Neural cell (in vitro differentiated cells): Measurements from ENCODE around the gene NOS1AP. TPM values are rescaled to one million over a fixed set of nuclear protein-coding genes. Genes with fewer than 3 reads are reported as not detected.
"Not testable (repeated sequence)": the region's sequence is repeated elsewhere in the genome, so short reads cannot be mapped to it uniquely, and the experiment has no call there.

ENCODE experiments used
- H2AFZ ChIP-seq: fragments of 200-600, 300-800 bp; sonication (generic), shearing (Covaris generic); 2 replicates; pipeline ENCODE4 v1.6.0; 2014; ENCODE audit warnings: low read depth, mild to moderate bottlenecking, antibody characterized with exemption, low read length, moderate library complexity
- H3F3A ChIP-seq: fragments of 200-600 bp; shearing (Covaris generic); 2 replicates; pipeline ENCODE4 v1.6.1; 2016; ENCODE audit warnings: mild to moderate bottlenecking, moderate library complexity, mixed read lengths, antibody characterized with exemption, low read length; ENCODE audit not compliant: insufficient read depth, poor library complexity, severe bottlenecking
- H3K27ac ChIP-seq: fragments of 200-600, 300-800 bp; sonication (generic), shearing (Covaris generic); 2 replicates; pipeline ENCODE4 v1.5.1; 2014; ENCODE audit warnings: mild to moderate bottlenecking, low read length, moderate library complexity
- H3K27me3 ChIP-seq: fragments of 300-800, 200-600 bp; sonication (generic), shearing (Covaris generic); 2 replicates; pipeline ENCODE4 v1.6.0; 2014; ENCODE audit warnings: mild to moderate bottlenecking, low read depth, low read length, moderate library complexity; ENCODE audit not compliant: insufficient read depth
- H3K36me3 ChIP-seq: fragments of 300-800, 200-600 bp; sonication (generic), shearing (Covaris generic); 2 replicates; pipeline ENCODE4 v1.5.1; 2014; ENCODE audit warnings: mild to moderate bottlenecking, antibody characterized with exemption, low read length, moderate library complexity; ENCODE audit not compliant: insufficient read depth
- H3K4me2 ChIP-seq: fragments of 300-800, 200-600 bp; sonication (generic), shearing (Covaris generic); 2 replicates; pipeline ENCODE4 v1.6.0; 2014; ENCODE audit warnings: mild to moderate bottlenecking, low read length
- H3K4me3 ChIP-seq: fragments of 300-800, 200-600 bp; sonication (generic), shearing (Covaris generic); 2 replicates; pipeline ENCODE4 v1.5.1; 2014; ENCODE audit warnings: mild to moderate bottlenecking, low read length, moderate library complexity
- H3K79me2 ChIP-seq: fragments of 200-600 bp; shearing (Covaris generic); replicated peaks from 2 replicates; pipeline ENCODE4 v1.6.0; 2014; ENCODE audit warnings: mild to moderate bottlenecking, low read length, moderate library complexity; ENCODE audit not compliant: insufficient read depth
- H3K9ac ChIP-seq: fragments of 300-800, 200-600 bp; sonication (generic), shearing (Covaris generic); 2 replicates; pipeline ENCODE4 v1.6.1; 2016; ENCODE audit warnings: mild to moderate bottlenecking, low read length, mixed read lengths
- H3K9me2 ChIP-seq: fragments of 200-600 bp; shearing (Covaris generic); 2 replicates; pipeline ENCODE4 v1.6.1; 2016; ENCODE audit warnings: mild to moderate bottlenecking, low read length, mixed read lengths; ENCODE audit not compliant: insufficient read depth
- H3K9me3 ChIP-seq: fragments of 200-600, 300-800 bp; sonication (generic), shearing (Covaris generic); 2 replicates; pipeline ENCODE4 v1.6.1; 2016; ENCODE audit warnings: mild to moderate bottlenecking, mixed run types, low read length, moderate library complexity, mixed read lengths
- H4K20me1 ChIP-seq: fragments of 200-600 bp; shearing (Covaris generic); 2 replicates; pipeline ENCODE4 v1.6.1; 2016; ENCODE audit warnings: mild to moderate bottlenecking, mixed run types; ENCODE audit not compliant: insufficient read depth
- CTCF ChIP-seq: fragments of 450-650 bp; IDR thresholded peaks from 2 replicates; pipeline ENCODE4 v1.5.1; 2014; ENCODE audit warnings: antibody characterized with exemption, mild to moderate bottlenecking, moderate library complexity; ENCODE audit not compliant: poor library complexity, severe bottlenecking
- EP300 ChIP-seq: fragments of 450-650 bp; conservative IDR thresholded peaks from 2 replicates; pipeline ENCODE4 v1.6.1; 2014; ENCODE audit warnings: antibody characterized with exemption, mild to moderate bottlenecking, moderate library complexity; ENCODE audit not compliant: poor library complexity, severe bottlenecking
- EZH2 ChIP-seq: fragments of 200-600, 300-800 bp; shearing (Covaris generic), sonication (generic); IDR thresholded peaks from 2 replicates; pipeline ENCODE4 v1.6.1; 2014; ENCODE audit warnings: antibody characterized with exemption, low read length, borderline replicate concordance, mild to moderate bottlenecking; ENCODE audit not compliant: insufficient read depth, poor library complexity, severe bottlenecking
- MXI1 ChIP-seq: fragments of 450-650 bp; conservative IDR thresholded peaks from 2 replicates; pipeline ENCODE4 v1.6.1; 2014; ENCODE audit warnings: antibody characterized with exemption, mild to moderate bottlenecking; ENCODE audit not compliant: poor library complexity, severe bottlenecking
- POLR2AphosphoS5 ChIP-seq: IDR thresholded peaks from 2 replicates; pipeline ENCODE4 v1.6.1; 2012
- RAD21 ChIP-seq: fragments of 450-650 bp; conservative IDR thresholded peaks from 2 replicates; pipeline ENCODE4 v1.6.1; 2014; ENCODE audit warnings: antibody characterized with exemption, mild to moderate bottlenecking, moderate library complexity
- REST ChIP-seq: IDR thresholded peaks from 2 replicates; pipeline ENCODE4 v1.6.1; 2012; ENCODE audit warnings: borderline replicate concordance
- SMC3 ChIP-seq: fragments of 450-650 bp; conservative IDR thresholded peaks from 2 replicates; pipeline ENCODE4 v1.6.1; 2014; ENCODE audit warnings: antibody characterized with exemption, mild to moderate bottlenecking, moderate library complexity; ENCODE audit not compliant: poor library complexity
- TAF1 ChIP-seq: IDR thresholded peaks from 2 replicates; pipeline ENCODE4 v1.6.1; 2012; ENCODE audit warnings: low read depth
- polyA plus RNA-seq: library from polyadenylated mRNA; depleted of rRNA; stranded (reverse); fragments of >200 nt; gene quantifications from 2 replicates; pipeline ENCODE4 v1.2.3, GENCODE V29; 2014

Gene NOS1AP
- polyA plus RNA-seq, 1 donor from 2014 or later, result 5.3 TPM

- no peak for TF ChIP-seq RAD21
- no peak for TF ChIP-seq EZH2
- TF ChIP-seq REST, result no peak
- no peak for TF ChIP-seq SMC3
- TF ChIP-seq TAF1, result no peak
- TF ChIP-seq EP300, result no peak
- TF ChIP-seq CTCF, result no peak
- no peak for TF ChIP-seq POLR2AphosphoS5
- TF ChIP-seq MXI1, result no peak
- H3K9ac ChIP-seq, result no peak overlapping the region
- no peak overlapping the region for H3K27ac ChIP-seq
These were observed 103.0 kb downstream of the NOS1AP start for GRCh38 chr1:162172311-162173102.

GRCh38 chr1:162173607-162174006 is 104.1 kb downstream of the NOS1AP start:
- H3K27ac ChIP-seq, H4K20me1 ChIP-seq, H3K27me3 ChIP-seq, H3K9me2 ChIP-seq, H3K9ac ChIP-seq, H2AFZ ChIP-seq, H3K4me2 ChIP-seq, H3K36me3 ChIP-seq, H3F3A ChIP-seq, H3K9me3 ChIP-seq, H3K4me3 ChIP-seq: not testable (repeated sequence)
- H3K79me2 ChIP-seq, result peaks cover 22% of the 10 kb centered on the region

More at GRCh38 chr1:162172311-162173102, 103.0 kb downstream of the NOS1AP start:
- Histone ChIP-seq H3K4me2 (no peak overlapping the region), H3K27me3 (no peaks in the 10 kb centered on the region), H3K9me2 (no peaks in the 10 kb centered on the region), H2AFZ (no peak overlapping the region), H3K79me2 (peaks cover 19% of the 10 kb centered on the region), H3K4me3 (no peak overlapping the region), H4K20me1 (no peaks in the 10 kb centered on the region), H3K36me3 (no peaks in the 10 kb centered on the region), H3K9me3 (no peaks in the 10 kb centered on the region), H3F3A (peaks cover 6% of the 10 kb centered on the region)

GRCh38 chr1:162174027-162174426 is 104.5 kb downstream of the NOS1AP start:
- H3K27me3 ChIP-seq, H3K36me3 ChIP-seq, H3K9ac ChIP-seq, H3K27ac ChIP-seq, H4K20me1 ChIP-seq, H3K4me2 ChIP-seq, H3K4me3 ChIP-seq, H2AFZ ChIP-seq, H3K9me3 ChIP-seq, H3F3A ChIP-seq, H3K9me2 ChIP-seq: not testable (repeated sequence)
- H3K79me2 ChIP-seq, result peaks cover 22% of the 10 kb centered on the region
